Sigmoid colon (tissue), 4 donors: ENCODE measurements around the gene GPATCH8.

ENCODE experiments used
- CTCF ChIP-seq, 4 experiments: fragments of 450-650 bp in 3 of 4; fragments of 200-600 bp in 1 of 4; IDR thresholded peaks; one replicate each; pipeline ENCODE4 v1.5.1; 2016 to 2019; ENCODE audit warnings: antibody characterized with exemption in 4 of 4, mild to moderate bottlenecking in 3 of 4, moderate library complexity in 2 of 4
- EP300 ChIP-seq, 4 donors: sonication (generic); formaldehyde crosslinking; IDR thresholded peaks; one replicate each; pipeline ENCODE4 v1.6.1; 2017; ENCODE audit warnings: antibody characterized with exemption in 4 of 4
- POLR2AphosphoS5 ChIP-seq, 4 donors: sonication (generic); formaldehyde crosslinking; IDR thresholded peaks; one replicate each; pipeline ENCODE4 v1.6.1; 2017; ENCODE audit warnings: antibody characterized with exemption in 4 of 4

GRCh38 chr17:44442806-44443205 lies 60.4 kb downstream of the GPATCH8 start:
- no peak for TF ChIP-seq POLR2AphosphoS5 (IDR thresholded peaks at IDR 0.05)
- no peak for TF ChIP-seq EP300 (IDR thresholded peaks at IDR 0.05)
- no peak for TF ChIP-seq CTCF (IDR thresholded peaks at IDR 0.05)
